ENCODE results near the gene DNM3. TPM values are rescaled to one million over a fixed set of nuclear protein-coding genes. Genes with fewer than 3 reads are reported as not detected.

Gene DNM3
- total and polyA plus RNA-seq, 2 of the 8 experiments (the other 6 are each of a cell fraction or from before 2014, with no cell fraction given): 2.0 to 8.5 TPM

DNA sequence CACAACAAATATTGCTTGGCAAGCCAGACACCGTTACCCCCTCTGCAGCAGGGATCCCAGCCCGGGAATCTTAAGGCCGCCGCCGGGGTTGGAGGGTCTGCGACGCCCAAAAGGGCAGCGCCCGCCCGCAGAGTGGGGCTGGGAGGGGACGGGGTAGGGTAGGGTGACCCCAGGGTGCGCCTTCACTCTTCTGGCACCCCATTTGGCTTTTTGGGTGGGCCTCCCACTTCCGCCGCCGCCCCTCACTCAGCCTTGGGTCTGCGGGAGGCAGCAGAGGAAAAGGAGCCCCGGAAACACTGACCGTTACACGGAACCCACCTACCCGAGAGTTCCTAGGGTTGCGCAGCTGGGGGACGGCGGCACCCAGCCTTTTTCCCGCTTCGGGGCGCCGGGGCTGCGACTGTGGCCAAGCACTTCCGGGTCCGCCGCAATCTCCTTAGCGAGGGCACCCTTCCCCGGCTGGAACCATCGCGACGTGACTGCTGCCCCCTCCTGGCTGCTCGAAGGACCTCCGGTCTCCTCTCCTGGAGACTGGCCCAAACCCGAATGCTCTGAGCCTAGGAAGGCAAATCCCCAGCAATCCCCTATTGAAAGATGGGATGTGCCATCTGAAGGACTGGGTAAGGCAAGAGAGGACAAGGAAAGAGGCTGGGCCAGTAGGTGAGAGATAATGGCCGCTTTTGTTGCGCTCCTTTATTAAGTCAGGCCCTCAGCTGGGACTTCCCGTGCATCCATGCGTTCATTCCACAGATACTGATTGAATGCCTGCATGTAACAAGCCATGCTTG, 602.6 kb downstream of the DNM3 start, which contains the start of gene PIGC (continued):
- TF ChIP-seq, protein P1, sequence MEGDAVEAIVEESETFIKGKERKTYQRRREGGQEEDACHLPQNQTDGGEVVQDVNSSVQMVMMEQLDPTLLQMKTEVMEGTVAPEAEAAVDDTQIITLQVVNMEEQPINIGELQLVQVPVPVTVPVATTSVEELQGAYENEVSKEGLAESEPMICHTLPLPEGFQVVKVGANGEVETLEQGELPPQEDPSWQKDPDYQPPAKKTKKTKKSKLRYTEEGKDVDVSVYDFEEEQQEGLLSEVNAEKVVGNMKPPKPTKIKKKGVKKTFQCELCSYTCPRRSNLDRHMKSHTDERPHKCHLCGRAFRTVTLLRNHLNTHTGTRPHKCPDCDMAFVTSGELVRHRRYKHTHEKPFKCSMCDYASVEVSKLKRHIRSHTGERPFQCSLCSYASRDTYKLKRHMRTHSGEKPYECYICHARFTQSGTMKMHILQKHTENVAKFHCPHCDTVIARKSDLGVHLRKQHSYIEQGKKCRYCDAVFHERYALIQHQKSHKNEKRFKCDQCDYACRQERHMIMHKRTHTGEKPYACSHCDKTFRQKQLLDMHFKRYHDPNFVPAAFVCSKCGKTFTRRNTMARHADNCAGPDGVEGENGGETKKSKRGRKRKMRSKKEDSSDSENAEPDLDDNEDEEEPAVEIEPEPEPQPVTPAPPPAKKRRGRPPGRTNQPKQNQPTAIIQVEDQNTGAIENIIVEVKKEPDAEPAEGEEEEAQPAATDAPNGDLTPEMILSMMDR (IDR thresholded peaks at IDR 0.05; ENCODE audit: control extremely low read depth in 1 of 3, insufficient read depth in 1 of 3, low read depth in 1 of 3, low read length in 3 of 3): peak; percentile 91 to 97 (median 93)
- TF ChIP-seq TAF7 (optimal IDR thresholded peaks at IDR 0.05; ENCODE audit: borderline replicate concordance, low read depth, low read length) (peak; percentile 44), EZH2 (IDR thresholded peaks at IDR 0.05; ENCODE audit: low read depth, low read length, severe bottlenecking) (no peak), ASH2L (IDR thresholded peaks at IDR 0.05; ENCODE audit: low read length) (peak; percentile 89), GABPA (IDR thresholded peaks at IDR 0.05; ENCODE audit: borderline replicate concordance, insufficient read depth, low read length) (peak; percentile 80; the same call in 1 of the 2 replicates), HDAC2 (IDR thresholded peaks at IDR 0.05; ENCODE audit: borderline replicate concordance in 1 of 2, low read depth in 2 of 2, low read length in 2 of 2) (no peak; a peak in 1 of 4 replicates), BCL11A (IDR thresholded peaks at IDR 0.05; ENCODE audit: low read depth in 2 of 2, low read length in 2 of 2) (no peak), POU5F1 (IDR thresholded peaks at IDR 0.05; ENCODE audit: low read depth, low read length) (no peak), POLR2AphosphoS5 (IDR thresholded peaks at IDR 0.05; ENCODE audit: low read depth, low read length) (peak; percentile 78; the same call in 1 of the 2 replicates), JUN (IDR thresholded peaks at IDR 0.05; ENCODE audit: low read depth, low read length) (no peak), POLR2A (IDR thresholded peaks at IDR 0.05; ENCODE audit: control extremely low read depth in 1 of 2, low read depth in 2 of 2, low read length in 2 of 2) (peak in 1 of 2 experiments; percentile 89; a peak in 2 of 3 replicates)
- TF ChIP-seq, protein P2, sequence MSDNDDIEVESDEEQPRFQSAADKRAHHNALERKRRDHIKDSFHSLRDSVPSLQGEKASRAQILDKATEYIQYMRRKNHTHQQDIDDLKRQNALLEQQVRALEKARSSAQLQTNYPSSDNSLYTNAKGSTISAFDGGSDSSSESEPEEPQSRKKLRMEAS (IDR thresholded peaks at IDR 0.05): peak; percentile 33

Measured in H1 (cell line).